NCI-H226 (cell line): Measurements from ENCODE around the gene HELZ2.

Source experiments
- DNase-seq: peaks from one replicate; pipeline ENCODE4 v3.0.0-alpha.2; 2015

HELZ2 gene

DNA sequence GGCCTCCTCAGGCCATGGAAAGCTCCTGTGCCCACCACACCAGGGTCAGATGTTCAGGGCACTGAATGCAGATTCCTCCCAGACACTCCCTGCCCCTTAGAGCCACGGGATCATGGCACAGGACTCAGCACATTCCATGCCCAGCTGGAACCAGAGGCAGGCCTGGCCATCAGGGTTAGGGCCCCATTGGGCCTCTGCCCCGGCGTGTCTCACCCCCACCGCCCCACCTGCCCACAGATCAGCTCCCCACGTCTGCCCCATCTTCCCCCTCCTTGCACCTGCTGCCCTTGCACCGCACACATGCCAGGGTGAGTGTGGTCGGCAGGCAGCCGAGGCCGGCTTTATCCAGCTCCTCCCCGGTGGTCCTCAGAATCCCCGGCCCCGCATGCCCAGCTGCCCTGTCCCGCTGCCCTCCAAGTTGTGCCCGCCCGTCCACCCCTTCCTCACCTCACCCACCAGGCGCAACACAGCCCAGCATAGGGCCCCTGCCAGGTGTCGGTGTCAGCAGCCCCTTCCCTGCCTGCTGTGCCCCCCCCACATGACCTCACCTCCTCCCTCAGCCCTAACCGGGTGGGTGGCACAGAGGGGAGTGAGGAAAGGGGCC lies 24.3 kb downstream of the HELZ2 start:
- no peak for DNase-seq

- DNase-seq = no peak
These were observed 25.0 kb downstream of the HELZ2 start for GRCh38 chr20:63549019-63549418.

DNA sequence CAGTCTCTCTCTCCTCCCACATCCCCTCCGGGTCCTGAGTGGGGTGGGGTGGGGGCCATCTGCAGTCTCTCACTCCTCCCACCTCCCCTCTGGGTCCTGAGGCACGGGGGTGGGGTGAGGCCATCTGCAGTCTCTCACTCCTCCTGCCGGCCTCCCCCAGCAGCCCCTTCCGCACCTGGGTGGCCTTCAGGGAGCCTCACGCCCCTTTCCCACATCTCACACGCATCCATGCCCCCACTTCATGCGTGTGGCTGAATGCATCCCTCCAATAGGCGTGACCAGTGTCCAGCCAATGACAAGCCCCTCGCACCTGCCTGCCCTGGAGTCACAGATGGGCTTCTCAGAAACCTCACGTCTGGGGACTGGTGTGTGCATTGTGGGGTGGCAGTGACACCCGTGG lies 25.5 kb downstream of the HELZ2 start:
- DNase-seq = no peak

DNA sequence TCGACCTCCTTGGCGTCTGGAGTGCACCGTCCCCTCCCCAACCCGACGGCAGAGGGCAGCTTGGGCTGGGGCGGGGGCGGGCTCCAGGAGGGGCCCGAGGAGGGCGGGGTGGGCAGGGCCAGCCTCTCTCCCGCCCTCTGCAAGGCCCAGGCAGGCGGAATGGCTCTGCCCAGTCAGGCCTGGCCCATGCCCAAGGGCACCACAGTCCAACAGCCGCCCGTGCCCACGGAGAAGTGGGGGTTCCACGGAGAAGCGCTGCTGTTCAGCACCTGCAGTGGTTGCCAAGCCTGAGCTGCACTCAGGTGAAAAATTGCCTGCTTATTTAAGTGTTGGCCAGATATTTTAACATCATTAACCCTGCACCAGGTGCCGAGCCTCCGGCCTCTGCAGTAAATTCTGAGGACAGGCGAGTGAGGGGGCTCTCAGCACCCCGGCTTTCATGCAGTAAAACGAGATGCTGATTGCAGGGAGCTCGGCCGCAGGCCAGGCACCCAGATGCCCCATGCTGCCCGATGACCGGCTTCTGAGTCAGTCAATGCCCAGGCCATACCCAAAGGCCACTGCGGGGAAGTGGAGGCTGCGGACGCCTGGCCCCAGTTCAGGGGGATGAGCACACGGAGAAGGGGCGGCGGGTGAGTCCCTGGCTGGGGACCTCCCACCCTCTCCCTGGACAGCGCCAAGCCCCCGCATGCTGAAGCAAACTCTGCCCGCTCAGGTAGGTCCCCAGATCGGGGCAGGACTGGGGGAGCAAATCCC lies 26.1 kb downstream of the HELZ2 start, which contains the start of gene SRMS:
TSS of gene SRMS (minus strand) at position 25 of the 756 bp plus-strand sequence. CDS start 286 bp downstream, outside the sequence.
- DNase-seq = no peak

DNA sequence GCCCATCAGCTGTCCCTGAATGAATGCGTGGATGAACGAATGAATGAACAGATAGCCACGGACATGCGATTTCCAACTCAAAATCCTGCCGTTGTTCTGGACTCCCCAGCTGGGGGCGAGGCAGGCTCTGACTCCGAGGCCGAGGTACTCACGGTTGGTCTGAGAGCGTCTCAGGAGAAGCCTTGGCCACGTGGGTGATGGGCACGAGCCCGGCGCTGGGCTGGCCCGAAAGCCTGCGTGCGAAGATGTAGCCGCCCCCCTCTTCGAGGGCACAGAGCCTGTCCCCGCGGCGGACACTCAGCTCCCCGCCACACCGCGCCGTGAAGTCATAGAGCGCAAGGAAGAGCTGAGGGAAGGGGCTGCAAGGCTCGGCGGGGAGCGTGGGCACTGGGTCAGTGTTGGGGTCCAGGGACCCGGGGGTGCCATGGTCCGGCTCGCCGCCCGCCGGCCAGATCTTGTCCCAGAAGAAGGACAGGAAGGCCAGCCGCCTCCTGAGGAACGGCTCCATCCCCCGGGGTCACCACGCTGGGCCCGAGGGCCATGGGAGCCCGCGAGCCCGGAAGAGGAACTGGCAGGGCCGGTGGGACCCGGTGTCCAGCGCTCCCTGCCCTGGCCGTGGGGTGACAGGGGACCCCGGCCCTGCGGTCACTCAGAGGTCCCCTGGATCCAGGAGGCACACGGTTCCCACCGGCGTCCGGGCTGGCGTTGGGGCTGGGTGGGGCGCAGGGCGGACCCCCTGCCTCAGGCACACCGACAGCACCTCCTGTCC lies 26.9 kb downstream of the HELZ2 start:
- DNase-seq = no peak

GRCh38 chr20:63546256-63546955 lies 27.6 kb downstream of the HELZ2 start:
- DNase-seq = no peak

DNA sequence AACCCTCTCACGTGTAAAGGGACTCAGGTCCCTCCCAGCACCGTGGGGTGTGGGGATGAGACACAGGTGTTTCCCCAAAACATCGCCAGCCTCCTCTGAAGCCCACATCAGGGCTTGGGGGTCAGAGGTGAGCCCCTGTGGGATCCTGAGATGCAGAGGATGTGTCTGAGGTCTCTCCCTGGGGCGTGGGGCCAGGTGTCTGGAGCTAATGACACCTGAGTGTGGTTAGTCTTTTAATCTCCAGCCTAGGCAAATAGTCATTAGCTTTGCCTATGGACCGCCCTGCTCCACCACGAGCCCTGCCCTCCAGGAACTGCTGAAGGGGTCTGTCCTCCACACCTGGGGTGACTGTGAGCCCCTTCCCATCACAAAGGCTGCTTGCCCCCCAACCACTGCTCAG lies 28.2 kb downstream of the HELZ2 start:
- DNase-seq = no peak

- peak; percentile 91 for DNase-seq
These were observed 29.0 kb downstream of the HELZ2 start for GRCh38 chr20:63544958-63545516.

DNA sequence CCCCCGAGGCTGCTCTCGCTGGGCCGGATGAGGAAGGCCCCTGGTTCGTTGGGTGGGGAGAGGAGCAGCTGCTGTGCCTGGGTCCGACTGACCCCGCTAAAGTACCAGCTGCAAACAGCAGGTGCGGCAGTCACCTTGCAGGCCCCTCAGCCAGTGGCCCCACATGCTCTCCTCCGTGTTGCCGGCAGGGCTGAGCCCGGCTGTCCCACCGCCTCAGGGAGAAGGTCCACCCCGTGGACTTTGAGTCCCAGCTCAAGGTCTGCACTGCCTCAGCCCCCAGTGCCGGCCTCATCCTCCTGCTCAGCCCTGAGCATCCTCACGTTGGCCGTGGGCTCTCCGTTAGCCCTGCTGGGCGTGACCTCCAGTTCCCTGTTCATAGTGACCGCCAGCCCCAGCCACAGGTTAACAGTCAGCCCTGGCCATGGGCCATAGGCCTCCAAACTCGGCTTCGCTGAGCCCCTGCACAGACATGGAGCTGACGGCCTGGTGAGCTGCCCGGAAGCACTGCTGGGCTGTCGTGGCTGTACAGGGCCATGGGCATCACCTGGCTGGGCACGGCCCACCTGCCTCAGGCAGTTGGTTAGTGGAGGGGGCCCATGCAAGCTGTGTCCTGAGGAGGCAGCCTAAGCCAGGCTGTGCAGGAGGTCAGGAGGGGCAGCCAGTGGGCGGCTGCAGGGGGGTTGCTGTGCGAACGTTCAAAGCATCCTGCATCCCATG lies 29.6 kb downstream of the HELZ2 start:
- no peak for DNase-seq

- DNase-seq = no peak
These were observed 30.3 kb downstream of the HELZ2 start for GRCh38 chr20:63543733-63544132.

GRCh38 chr20:63543131-63543530 lies 30.9 kb downstream of the HELZ2 start:
- DNase-seq = no peak

GRCh38 chr20:63542696-63543095 lies 31.3 kb downstream of the HELZ2 start:
- DNase-seq = no peak

DNA sequence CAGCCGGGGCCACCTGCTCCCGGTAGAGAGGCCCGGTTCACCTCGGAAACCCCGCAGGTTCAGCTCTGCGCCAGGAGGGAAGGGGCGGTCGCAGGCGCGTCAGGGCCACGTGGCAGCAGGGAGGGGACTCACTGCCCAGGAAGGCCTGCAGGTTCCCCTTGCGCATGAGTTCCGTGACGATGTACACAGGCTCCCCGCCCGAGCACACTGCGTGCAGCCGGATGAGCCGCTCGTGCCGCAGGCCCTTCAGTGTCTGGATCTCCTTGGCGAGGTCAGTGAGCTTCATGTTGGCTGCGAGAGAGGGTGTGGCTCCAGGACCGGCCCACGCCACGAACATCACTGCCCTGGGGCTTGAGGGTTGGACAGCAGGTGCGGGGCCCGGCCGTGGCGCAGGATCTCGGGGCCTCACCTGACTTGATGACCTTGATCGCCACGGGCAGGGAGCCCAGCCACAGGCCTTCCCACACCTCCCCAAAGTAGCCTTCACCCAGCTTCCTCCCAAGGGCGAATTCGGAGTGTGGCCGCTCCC lies 31.9 kb downstream of the HELZ2 start:
- no peak for DNase-seq

GRCh38 chr20:63541371-63541770 lies 32.7 kb downstream of the HELZ2 start:
- no peak for DNase-seq

DNA sequence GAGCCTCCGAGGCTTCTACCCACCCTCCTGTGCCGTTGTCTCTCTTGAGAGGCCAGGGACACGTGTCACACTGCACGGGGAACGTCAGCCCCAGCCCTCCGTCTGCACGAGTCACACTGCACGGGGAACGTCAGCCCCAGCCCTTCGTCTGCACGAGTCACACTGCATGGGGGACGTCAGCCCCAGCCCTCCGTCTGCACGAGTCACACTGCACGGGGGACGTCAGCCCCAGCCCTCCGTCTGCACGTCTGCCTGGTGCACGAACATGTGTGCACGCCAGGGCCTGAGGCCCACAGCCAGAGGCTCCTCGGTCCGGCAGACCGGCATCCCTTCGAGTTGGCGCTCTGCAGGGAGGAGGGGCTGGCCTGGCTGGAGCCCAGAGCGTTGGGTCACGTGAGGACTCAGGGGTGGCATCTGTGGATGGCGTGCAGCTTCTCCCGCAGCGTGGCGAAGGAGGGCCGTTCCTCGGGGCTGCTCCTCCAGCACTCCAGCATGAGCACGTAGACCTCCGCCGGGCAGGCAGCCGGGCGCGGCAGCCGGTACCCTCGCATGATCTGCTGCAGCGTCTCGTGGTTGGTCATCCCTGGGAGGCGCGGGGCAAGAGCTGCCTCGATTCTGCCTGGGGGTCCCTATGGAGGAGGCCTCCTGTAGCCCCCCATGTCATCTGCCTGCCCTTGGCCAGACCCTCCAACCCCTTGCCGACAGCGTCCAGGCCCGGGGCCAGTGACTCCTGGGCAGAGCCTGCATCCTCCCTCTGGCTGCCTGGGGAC lies 33.4 kb downstream of the HELZ2 start:
- no peak for DNase-seq

DNA sequence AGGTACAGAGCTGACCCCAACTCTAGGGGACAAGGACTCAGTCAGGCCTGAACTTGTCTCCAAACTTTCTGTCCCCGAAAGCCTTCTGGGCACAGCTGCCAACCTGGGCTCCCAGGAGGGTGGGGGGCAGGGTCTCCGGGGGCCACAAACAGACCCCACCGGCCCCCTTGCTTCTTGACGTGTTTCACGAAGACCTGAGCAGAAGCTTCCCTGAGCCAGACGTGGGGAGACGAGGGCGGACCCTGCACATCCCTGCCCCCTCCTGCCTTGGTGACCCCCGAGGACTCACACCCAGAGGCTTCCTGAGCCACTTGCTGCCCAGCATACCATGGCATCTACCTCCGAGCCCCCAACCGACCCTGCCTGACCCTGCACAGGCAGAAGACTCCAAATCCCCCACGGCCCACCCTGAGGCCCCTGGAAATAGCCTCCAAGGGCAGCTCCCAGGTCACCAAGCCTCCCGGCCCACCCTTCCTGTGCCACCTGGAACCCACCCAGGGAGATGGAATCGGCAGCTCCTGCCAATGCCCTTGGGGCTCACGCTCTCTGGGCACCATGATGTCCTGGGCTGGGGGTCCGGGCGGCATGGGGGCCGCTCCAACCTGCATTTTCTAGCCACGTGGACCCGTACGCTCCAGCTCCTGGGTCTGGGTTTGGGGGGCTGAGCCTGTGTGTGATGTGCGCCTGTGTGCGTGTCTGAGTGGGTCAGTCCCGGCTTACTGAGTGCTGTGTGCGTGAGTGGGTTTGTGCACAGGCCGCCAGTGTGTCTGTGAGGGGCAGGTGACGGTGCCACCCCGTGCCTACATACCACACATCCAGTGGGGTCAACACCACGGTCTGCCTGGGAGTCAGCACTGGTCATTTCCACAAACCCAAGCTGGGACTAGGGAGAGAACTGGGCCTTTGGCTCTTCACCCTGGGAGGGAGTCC lies 34.3 kb downstream of the HELZ2 start:
- no peak for DNase-seq

DNA sequence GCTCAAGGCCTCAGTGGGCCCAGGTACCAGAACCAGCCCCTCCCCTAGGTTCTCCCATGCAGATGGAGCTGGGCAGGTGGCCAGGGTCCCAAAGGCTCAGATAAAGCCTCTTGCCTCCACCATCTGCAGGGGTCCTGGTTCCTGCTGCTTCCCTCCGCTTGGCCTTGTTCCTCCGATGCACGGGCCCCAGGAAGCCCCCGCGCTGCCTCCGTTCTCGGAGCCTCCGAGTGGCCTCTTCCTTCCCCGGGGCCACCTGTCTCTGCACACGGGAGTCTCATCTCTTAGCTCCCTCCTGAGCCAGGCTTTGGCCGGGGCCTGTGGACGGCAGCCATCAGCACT lies 35.0 kb downstream of the HELZ2 start:
- DNase-seq = no peak

DNA sequence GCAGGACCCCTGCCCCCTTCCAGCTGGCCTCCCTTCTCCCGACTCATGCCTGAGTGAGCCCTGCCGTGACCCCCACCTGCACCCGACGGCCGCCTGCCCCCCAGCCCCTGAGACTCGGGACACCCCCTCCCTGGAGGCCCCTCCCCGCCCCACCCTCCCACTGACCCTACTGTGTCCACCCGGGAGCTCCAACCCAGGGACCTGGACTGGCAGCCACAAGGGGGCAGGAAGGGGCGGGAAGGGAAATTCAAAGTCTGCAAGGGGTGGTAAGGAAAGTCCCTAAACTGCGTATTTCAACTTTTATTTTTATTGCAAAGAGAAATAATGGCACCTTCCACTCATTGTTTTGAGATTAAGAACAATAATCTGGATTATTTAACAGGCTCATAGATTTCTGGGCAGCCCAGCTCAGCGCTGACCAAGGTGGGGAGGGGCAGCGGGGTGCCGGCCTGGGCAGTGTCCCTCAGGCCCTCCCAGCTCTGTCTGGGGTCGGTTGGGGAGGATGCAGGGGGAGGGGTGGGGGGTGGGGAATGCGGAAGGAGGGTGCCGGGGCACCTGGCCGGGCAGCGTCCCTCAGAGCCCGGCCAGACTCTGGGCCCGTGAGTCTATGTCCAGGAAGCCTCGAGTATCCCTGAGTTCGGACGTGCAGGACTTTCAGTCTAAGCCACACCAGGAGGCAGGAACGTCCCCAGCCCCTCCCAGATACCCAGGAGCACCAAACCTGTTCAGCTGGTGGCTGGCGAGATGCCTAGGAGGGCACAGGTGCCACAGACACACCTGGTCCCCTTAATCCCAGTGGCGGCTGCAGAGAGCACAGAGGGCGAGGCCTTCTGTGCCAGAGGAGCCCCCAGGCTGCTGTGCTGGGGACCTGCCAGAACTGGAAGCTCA lies 35.6 kb downstream of the HELZ2 start:
- peak; percentile 34 for DNase-seq
